AG09309 (cell line): Measurements from ENCODE around the gene SH3RF2.

Experiments used
- DNase-seq: peaks from one replicate; pipeline ENCODE4 v3.0.0-alpha.2; 2010; ENCODE audit warnings: low read depth
- H3K4me3 ChIP-seq: 2 replicates; pipeline ENCODE4 v1.5.1; 2011; ENCODE audit warnings: mild to moderate bottlenecking, low read depth, low read length, moderate library complexity; ENCODE audit not compliant: control insufficient read depth
- CTCF ChIP-seq: IDR thresholded peaks from 2 replicates; pipeline ENCODE4 v1.5.1; 2011; ENCODE audit warnings: mild to moderate bottlenecking, low read depth, low read length, inconsistent platforms; ENCODE audit not compliant: insufficient read depth, control insufficient read depth; ENCODE audit errors: missing control alignments

Gene SH3RF2

GRCh38 chr5:146070746-146071145, 134.4 kb downstream of the SH3RF2 start:
- DNase-seq, result no peak

GRCh38 chr5:146071171-146071570, 134.8 kb downstream of the SH3RF2 start:
- H3K4me3 ChIP-seq, result no peak overlapping the region
- TF ChIP-seq CTCF, result no peak
- DNase-seq, result no peak

More at GRCh38 chr5:146070746-146071145, 134.4 kb downstream of the SH3RF2 start:
- no peak overlapping the region for H3K4me3 ChIP-seq
- no peak for TF ChIP-seq CTCF

GRCh38 chr5:146072595-146072994, 136.2 kb downstream of the SH3RF2 start:
- DNase-seq, result no peak

GRCh38 chr5:146073239-146073900, 137.0 kb downstream of the SH3RF2 start:
- TF ChIP-seq CTCF, result no peak
- no peak for DNase-seq
- no peak overlapping the region for H3K4me3 ChIP-seq

More at GRCh38 chr5:146072595-146072994, 136.2 kb downstream of the SH3RF2 start:
- no peak overlapping the region for H3K4me3 ChIP-seq
- no peak for TF ChIP-seq CTCF

- H3K4me3 ChIP-seq, result no peak overlapping the region
- TF ChIP-seq CTCF, result no peak
- DNase-seq, result no peak
Measured at GRCh38 chr5:146076028-146076427, 139.7 kb downstream of the SH3RF2 start.

GRCh38 chr5:146076455-146076854, 140.1 kb downstream of the SH3RF2 start:
- DNase-seq, result no peak
- no peak overlapping the region for H3K4me3 ChIP-seq
- no peak for TF ChIP-seq CTCF

GRCh38 chr5:146078566-146078965, 142.2 kb downstream of the SH3RF2 start:
- no peak overlapping the region for H3K4me3 ChIP-seq
- no peak for TF ChIP-seq CTCF
- no peak for DNase-seq
